Activated T-helper 2 cell treated with anti-CD3 and anti-CD28 coated beads, Interferon-gamma antibody, Interleukin-2, Interleukin-4, amounts not matched to agents 10 μg/mL and 5 μg/mL and 100 μg/mL, durations not matched to agents 14 hours and 24 hours and 36 hours (primary cell): ENCODE data around the gene RFC4. TPM values are rescaled to one million over a fixed set of nuclear protein-coding genes. Genes with fewer than 3 reads are reported as not detected.

Source experiments
- DNase-seq: peaks from one replicate; pipeline ENCODE4 v3.0.0; 2021; ENCODE audit warnings: low spot score
- H3K27ac Mint-ChIP-seq: one replicate; pipeline ENCODE4 v1.8.0; 2021; ENCODE audit warnings: mixed read lengths
- H3K27me3 Mint-ChIP-seq: one replicate; pipeline ENCODE4 v1.8.0; 2021; ENCODE audit warnings: low read depth, mixed read lengths
- H3K36me3 Mint-ChIP-seq: one replicate; pipeline ENCODE4 v1.8.0; 2021; ENCODE audit warnings: low read depth, mixed read lengths
- H3K4me1 Mint-ChIP-seq: one replicate; pipeline ENCODE4 v1.8.0; 2021; ENCODE audit warnings: low read depth, mixed read lengths
- H3K4me3 Mint-ChIP-seq: one replicate; pipeline ENCODE4 v1.8.0; 2021; ENCODE audit warnings: low read depth, mild to moderate bottlenecking, moderate library complexity, mixed read lengths
- H3K9me3 Mint-ChIP-seq: one replicate; pipeline ENCODE4 v1.8.0; 2021; ENCODE audit warnings: mixed read lengths
- intact Hi-C: fragments of 100-400 bp; cut with micrococcal nuclease; formaldehyde crosslinking; loops from one replicate; pipeline ENCODE4 v1.15.1; 2023
- total RNA-seq: library from RNA; stranded (reverse); gene quantifications from 2 replicates; pipeline ENCODE4 v1.2.3, GENCODE V29; 2022

The RFC4 gene
- total RNA-seq, 1 donor from 2014 or later: 97.2 TPM

DNA sequence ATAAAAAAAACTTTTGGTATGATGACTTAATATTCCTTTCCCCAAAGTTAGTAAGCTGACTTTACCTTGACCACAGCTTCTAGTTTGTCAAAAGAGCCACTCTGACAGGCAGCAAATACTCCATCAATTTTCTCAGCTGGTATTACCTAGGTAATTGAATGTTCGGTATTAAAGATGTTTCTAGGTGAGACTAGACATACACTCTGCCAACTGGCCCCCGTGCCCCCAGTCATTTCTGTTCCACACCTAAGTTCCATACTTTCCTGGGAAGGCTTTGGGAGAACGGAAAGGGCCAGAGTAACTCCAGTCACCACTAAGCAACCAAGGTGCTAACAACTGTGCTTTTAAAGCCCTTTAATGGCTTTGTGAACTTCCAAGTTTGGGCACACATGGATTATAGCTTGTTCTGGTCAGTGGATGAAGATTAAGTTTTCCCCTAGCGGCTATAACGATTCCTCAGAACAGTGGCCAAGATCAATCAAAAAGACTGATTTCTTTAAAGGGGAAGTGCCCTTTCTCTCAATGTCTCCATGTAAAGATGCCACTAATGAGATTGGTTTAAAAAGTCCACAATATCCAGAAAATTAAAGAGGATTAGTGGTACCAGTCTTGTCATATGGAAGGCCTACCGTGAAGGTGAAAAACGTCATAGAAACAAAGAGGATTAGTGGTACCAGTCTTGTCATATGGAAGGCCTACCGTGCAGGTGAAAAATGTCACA is 15.9 kb downstream of the RFC4 start:
- no peaks in the 10 kb centered on the region for H3K27me3 Mint-ChIP-seq
- DNase-seq: no peak
- H3K36me3 Mint-ChIP-seq: peaks cover 87% of the 10 kb centered on the region
- H3K9me3 Mint-ChIP-seq: no peaks in the 10 kb centered on the region
- intact Hi-C loops: no loop called here
- no peak overlapping the region for H3K4me3 Mint-ChIP-seq
- H3K4me1 Mint-ChIP-seq: peaks cover 33% of the 10 kb centered on the region
- H3K27ac Mint-ChIP-seq: peak overlapping the region; percentile 59

GRCh38 chr3:186789554-186790260 is 16.6 kb downstream of the RFC4 start:
- Mint-ChIP-seq H3K4me1 (peaks cover 36% of the 10 kb centered on the region), H3K9me3 (no peaks in the 10 kb centered on the region), H3K27me3 (no peaks in the 10 kb centered on the region), H3K4me3 (no peak overlapping the region), H3K36me3 (peaks cover 88% of the 10 kb centered on the region), H3K27ac (peak overlapping the region; percentile 76)
- intact Hi-C loops: no loop called here
- DNase-seq: no peak

GRCh38 chr3:186788482-186789370 is 17.6 kb downstream of the RFC4 start:
- Mint-ChIP-seq H3K9me3 (no peaks in the 10 kb centered on the region), H3K27me3 (no peaks in the 10 kb centered on the region), H3K36me3 (peaks cover 90% of the 10 kb centered on the region), H3K27ac (peak overlapping the region; percentile 72), H3K4me1 (peaks cover 36% of the 10 kb centered on the region), H3K4me3 (peak overlapping the region; percentile 96)
- DNase-seq: no peak
- intact Hi-C loops: no loop called here

GRCh38 chr3:186787642-186788481 is 18.4 kb downstream of the RFC4 start:
- Mint-ChIP-seq H3K27me3 (no peaks in the 10 kb centered on the region), H3K4me3 (peak overlapping the region; percentile 96), H3K4me1 (peaks cover 36% of the 10 kb centered on the region), H3K36me3 (peaks cover 87% of the 10 kb centered on the region), H3K9me3 (no peaks in the 10 kb centered on the region), H3K27ac (peak overlapping the region; percentile 72)
- intact Hi-C loops: no loop called here
- DNase-seq: no peak

DNA sequence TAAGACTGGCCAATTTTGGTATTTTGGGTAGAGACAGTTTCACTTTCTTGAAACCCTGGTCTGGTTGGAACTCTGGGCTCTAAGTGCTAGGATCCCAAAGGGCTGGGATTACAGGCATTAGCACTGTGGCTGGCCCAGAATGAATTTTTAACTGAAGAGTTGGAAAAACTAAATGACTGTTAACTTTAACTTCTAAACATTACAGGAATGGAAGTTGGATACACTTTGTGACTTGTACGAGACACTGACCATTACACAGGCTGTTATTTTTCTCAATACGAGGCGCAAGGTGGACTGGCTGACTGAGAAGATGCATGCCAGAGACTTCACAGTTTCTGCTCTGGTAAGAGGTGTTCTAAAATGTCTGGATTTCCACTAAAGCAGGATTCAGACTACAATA is 19.4 kb downstream of the RFC4 start:
- Mint-ChIP-seq H3K27ac (peak overlapping the region; percentile 72), H3K4me1 (peaks cover 37% of the 10 kb centered on the region), H3K36me3 (peaks cover 81% of the 10 kb centered on the region), H3K9me3 (no peaks in the 10 kb centered on the region), H3K27me3 (no peaks in the 10 kb centered on the region), H3K4me3 (peak overlapping the region; percentile 96)
- DNase-seq: no peak
- intact Hi-C loops: no loop called here

DNA sequence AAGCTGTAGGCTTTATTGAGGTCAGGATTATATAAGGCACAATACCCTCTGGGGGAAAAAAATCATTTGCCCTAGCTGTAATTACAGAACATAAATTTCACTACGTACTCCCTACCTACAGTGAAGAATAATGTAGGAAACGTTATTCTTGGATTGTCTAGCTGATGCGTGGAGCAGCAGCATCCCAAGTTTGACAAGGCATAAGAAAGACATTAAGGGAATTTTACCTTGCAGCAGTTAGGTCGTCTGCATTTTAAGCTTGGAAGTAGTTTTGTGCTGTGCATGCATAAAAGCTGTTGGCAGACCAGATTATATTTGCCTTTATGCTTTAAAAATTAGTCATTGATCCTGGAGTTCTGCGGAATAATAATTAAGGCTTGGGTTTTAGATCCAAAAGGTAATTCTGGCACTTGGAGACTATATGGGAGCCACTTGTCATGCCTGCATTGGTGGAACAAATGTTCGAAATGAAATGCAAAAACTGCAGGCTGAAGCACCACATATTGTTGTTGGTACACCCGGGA is 20.7 kb downstream of the RFC4 start:
- Mint-ChIP-seq H3K36me3 (peaks cover 75% of the 10 kb centered on the region), H3K4me3 (peak overlapping the region; percentile 96), H3K9me3 (no peaks in the 10 kb centered on the region), H3K4me1 (peaks cover 39% of the 10 kb centered on the region), H3K27ac (peak overlapping the region; percentile 99), H3K27me3 (no peaks in the 10 kb centered on the region)
- intact Hi-C loops: no loop called here
- DNase-seq: no peak

- Mint-ChIP-seq H3K9me3 (no peaks in the 10 kb centered on the region), H3K36me3 (peaks cover 69% of the 10 kb centered on the region), H3K4me3 (peak overlapping the region; percentile 96), H3K27ac (peak overlapping the region; percentile 99), H3K27me3 (no peaks in the 10 kb centered on the region), H3K4me1 (peaks cover 39% of the 10 kb centered on the region)
- no peak for DNase-seq
- intact Hi-C loops: loop anchor here (1.0 to 5.0 kb wide), 4 partner anchors 21 to 168 kb away; partner anchors contain the start of gene RFC4
Measured at GRCh38 chr3:186784820-186785494, 21.3 kb downstream of the RFC4 start.

GRCh38 chr3:186783731-186784515 is 22.4 kb downstream of the RFC4 start:
- peaks cover 58% of the 10 kb centered on the region for H3K36me3 Mint-ChIP-seq
- peak overlapping the region; percentile 96 for H3K4me3 Mint-ChIP-seq
- DNase-seq: peak; percentile 80
- H3K27me3 Mint-ChIP-seq: no peaks in the 10 kb centered on the region
- no peaks in the 10 kb centered on the region for H3K9me3 Mint-ChIP-seq
- intact Hi-C loops: loop anchor here (1.0 to 5.0 kb wide), 7 partner anchors 12 to 847 kb away; partner anchors contain the start of genes DNAJB11 and RFC4
- peaks cover 36% of the 10 kb centered on the region for H3K4me1 Mint-ChIP-seq
- peak overlapping the region; percentile 99 for H3K27ac Mint-ChIP-seq

DNA sequence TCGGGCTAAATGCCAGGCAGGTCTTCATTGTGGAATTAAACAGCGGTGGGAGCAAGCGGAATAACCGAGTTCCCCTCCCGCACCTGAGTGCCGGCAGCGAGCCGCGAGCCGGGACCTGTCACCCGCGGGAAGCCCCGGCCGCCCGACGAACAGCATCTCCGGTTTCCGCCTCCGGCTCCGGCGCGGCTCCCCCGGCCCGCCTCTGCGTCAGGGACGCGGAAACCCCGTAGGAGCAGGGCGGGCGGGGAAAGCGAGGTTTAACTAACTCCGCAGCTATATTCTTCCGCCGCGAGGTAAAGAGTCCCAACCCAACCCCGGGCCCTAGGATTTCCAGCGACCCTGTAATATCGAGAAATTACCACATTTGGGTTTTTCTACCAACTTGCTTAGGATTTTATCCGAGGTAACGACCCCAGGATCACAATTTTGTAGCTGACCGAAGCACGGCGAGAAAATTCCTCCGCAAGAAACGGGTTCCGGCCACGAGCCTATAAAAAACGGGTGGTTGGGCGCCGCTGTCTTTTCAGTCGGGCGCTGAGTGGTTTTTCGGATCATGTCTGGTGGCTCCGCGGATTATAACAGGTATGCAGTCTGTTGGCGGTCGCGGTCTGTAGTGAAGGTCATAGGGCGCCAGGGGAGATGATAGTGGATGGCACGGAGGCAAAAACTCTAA is 23.1 kb downstream of the RFC4 start, which contains the start of gene EIF4A2:
TSS of gene EIF4A2 (plus strand) at position 520 of the 673 bp plus-strand sequence. CDS start at position 554, 34 bp downstream.
- H3K4me3 Mint-ChIP-seq: peak within 1 kb of the TSS; percentile 96
- peaks cover 31% of the 10 kb centered on the region for H3K4me1 Mint-ChIP-seq
- peak within 1 kb of the TSS; percentile 99 for H3K27ac Mint-ChIP-seq
- intact Hi-C loops: loop anchor here (1.0 to 5.0 kb wide), 6 partner anchors 11 to 846 kb away; partner anchors contain the start of gene DNAJB11
- peaks cover 51% of the 10 kb centered on the region for H3K36me3 Mint-ChIP-seq
- DNase-seq: peak; percentile 88
- no peaks in the 10 kb centered on the region for H3K27me3 Mint-ChIP-seq
- H3K9me3 Mint-ChIP-seq: no peaks in the 10 kb centered on the region

DNA sequence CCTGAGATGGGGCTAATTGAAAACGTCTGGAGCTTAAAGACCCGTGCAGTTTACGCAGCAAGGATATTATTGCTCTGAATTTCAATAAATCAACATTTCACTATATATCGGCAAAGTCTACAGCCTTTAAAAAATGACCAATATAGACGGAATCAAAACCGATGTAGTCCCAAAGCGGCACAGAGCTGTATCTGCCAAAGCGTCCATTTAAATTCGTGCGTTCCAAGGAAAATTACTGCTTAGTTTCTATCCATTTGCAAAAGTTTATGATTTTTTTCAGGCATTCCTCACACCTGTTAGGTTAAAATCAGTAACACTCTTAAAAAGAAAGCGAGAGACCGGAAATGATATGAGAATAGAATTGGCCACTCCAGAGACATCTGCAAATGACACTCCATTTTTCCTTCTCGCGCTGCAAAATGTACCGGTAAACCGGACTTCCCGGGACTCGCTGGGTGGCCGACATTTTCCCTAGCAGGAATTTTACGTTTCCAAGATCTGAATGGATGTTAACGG is 23.7 kb downstream of the RFC4 start:
- Mint-ChIP-seq H3K27ac (peak overlapping the region; percentile 99), H3K27me3 (no peaks in the 10 kb centered on the region), H3K4me3 (peak overlapping the region; percentile 96), H3K9me3 (no peaks in the 10 kb centered on the region), H3K36me3 (peaks cover 45% of the 10 kb centered on the region), H3K4me1 (peaks cover 25% of the 10 kb centered on the region)
- intact Hi-C loops: loop anchor here (1.0 to 5.0 kb wide), 6 partner anchors 10 to 845 kb away; partner anchors contain the start of gene DNAJB11
- no peak for DNase-seq
